ENCODE data around the gene EBF3. TPM values are rescaled to one million over a fixed set of nuclear protein-coding genes. Genes with fewer than 3 reads are reported as not detected.

Gene EBF3
- total RNA-seq, 1 donor from 2014 or later = 0.20 TPM

DNA sequence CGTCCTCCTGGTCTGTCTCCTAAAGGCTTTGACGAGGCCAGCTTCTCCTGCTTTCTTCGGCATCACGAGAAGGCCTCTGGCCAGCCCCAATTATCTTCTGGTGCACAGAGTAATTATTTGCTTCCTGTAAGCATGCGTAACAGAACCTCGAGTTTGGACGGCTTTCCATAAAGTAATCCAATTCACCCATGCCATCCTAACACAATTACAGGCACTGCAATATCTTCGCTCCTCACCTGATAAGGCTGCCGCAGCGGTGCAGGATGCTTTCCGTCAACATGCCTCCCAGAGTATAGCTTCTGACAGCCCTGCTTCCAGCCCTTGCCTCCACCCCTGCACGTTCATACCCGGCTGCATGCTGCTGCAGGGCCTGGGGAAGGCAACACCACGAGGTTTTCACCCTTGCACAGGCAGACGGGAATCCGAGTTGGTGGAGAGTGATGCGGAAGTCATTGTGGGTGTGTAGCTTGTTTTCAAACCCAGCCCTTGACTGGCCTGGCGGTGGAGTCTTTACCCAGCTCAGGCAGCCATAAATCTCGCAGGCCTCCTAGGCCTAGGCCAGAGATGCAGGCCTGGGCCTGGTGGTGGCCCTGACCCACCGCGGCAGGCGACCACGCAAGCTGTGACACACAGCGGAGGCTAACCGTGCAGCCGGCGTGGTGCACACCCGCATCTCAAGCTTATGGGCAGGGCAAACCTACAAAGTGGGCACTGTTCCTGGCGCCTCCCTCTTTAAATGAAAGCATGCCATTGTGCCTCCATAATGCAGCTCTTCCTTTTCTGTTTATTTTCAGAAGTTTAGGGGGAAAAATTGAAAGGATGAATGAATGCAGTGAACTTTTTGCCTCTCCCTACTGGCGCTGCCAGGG lies 12.7 kb downstream of the EBF3 start:
- intact Hi-C loops (cut with DNase I) = no loop called here
- no peaks in the 10 kb centered on the region for H3K4me1 ChIP-seq
- no peak for DNase-seq
- H3K27me3 ChIP-seq = peaks cover 61% of the 10 kb centered on the region
- H3K4me3 ChIP-seq = no peak overlapping the region
- TF ChIP-seq CTCF (IDR thresholded peaks at IDR 0.05) = no peak
- no peaks in the 10 kb centered on the region for H3K9me3 ChIP-seq
- no peak overlapping the region for H3K27ac ChIP-seq
- no peaks in the 10 kb centered on the region for H3K36me3 ChIP-seq
- peak; percentile 28 for ATAC-seq

DNA sequence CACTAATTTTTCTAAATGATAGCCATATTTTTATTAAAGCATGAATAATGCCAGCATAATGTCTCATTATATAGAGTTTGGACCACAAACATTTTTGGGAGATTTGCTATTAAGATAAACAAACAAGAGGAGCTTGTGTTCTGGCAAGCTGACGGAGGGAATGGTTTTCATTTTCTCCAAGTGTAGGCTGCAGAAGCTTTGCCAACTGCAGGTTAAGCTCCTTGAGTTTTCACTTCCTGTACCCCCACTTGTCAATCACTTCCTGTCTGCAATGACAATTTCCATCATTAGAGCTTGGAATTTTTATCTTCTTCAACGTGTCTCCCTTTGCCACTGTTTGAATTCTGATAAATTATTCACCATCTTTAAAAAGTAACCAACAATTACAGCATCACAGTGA lies 13.4 kb downstream of the EBF3 start:
- ATAC-seq = no peak
- Histone ChIP-seq H3K4me1 (no peaks in the 10 kb centered on the region), H3K36me3 (no peaks in the 10 kb centered on the region), H3K9me3 (no peaks in the 10 kb centered on the region), H3K27me3 (peaks cover 59% of the 10 kb centered on the region), H3K4me3 (no peak overlapping the region), H3K27ac (no peak overlapping the region)
- intact Hi-C loops (cut with DNase I) = no loop called here
- DNase-seq = no peak
- TF ChIP-seq CTCF (IDR thresholded peaks at IDR 0.05) = no peak

DNA sequence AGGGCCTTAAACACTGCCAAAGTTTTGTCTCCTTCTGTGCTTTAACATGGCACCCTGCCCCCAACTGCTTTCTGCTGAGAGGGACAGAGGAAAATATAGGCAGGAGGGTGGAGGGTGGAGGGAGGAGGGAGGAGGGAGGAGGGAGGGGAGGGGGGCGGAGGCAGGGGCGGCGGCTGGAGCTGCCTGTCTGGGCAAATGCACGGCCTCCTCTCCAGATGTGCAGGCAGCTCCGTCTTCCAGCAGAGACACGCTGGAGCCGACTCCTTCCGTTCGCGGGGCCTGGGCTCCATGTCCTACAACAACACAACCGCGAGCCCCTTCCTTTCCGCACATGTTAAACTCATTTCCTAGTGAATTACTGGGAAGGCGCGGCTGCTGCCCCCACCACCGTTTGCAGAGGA lies 14.2 kb downstream of the EBF3 start:
- TF ChIP-seq CTCF (IDR thresholded peaks at IDR 0.05) = no peak
- Histone ChIP-seq H3K36me3 (no peaks in the 10 kb centered on the region), H3K27ac (no peak overlapping the region), H3K4me3 (no peak overlapping the region), H3K27me3 (peaks cover 51% of the 10 kb centered on the region), H3K9me3 (no peaks in the 10 kb centered on the region), H3K4me1 (no peaks in the 10 kb centered on the region)
- DNase-seq (no peak), ATAC-seq (no peak)
- intact Hi-C loops (cut with DNase I) = no loop called here

DNA sequence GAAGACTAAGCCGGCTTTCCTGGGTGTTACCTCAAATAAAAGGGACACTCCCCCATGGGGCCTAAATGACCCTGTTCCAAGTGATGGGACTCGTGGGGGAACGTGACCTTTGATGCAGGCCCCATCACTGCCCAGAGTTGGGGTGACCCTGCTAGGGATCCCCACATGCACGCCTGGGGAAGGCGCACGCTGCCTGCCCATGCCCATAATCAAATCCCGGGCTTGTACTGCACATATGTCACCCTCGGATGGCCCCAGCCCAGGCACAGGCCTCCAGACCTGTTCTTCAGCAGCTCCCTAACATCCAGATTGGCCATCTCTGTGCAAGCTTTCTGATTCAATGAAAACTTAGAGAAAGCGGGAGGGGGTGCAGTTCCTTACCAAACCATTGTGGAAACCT lies 14.7 kb downstream of the EBF3 start:
- intact Hi-C loops (cut with DNase I) = no loop called here
- no peak overlapping the region for H3K27ac ChIP-seq
- TF ChIP-seq CTCF (IDR thresholded peaks at IDR 0.05) = no peak
- no peak for ATAC-seq
- H3K4me3 ChIP-seq = no peak overlapping the region
- no peaks in the 10 kb centered on the region for H3K36me3 ChIP-seq
- no peaks in the 10 kb centered on the region for H3K4me1 ChIP-seq
- no peak for DNase-seq
- H3K9me3 ChIP-seq = no peaks in the 10 kb centered on the region
- peaks cover 50% of the 10 kb centered on the region for H3K27me3 ChIP-seq

- TF ChIP-seq CTCF (IDR thresholded peaks at IDR 0.05) = no peak
- ATAC-seq (no peak), DNase-seq (no peak)
- intact Hi-C loops (cut with DNase I) = no loop called here
- H3K27me3 ChIP-seq = peaks cover 27% of the 10 kb centered on the region
- H3K27ac ChIP-seq = no peak overlapping the region
- H3K9me3 ChIP-seq = no peaks in the 10 kb centered on the region
- H3K4me3 ChIP-seq = no peak overlapping the region
- H3K36me3 ChIP-seq = no peaks in the 10 kb centered on the region
- no peaks in the 10 kb centered on the region for H3K4me1 ChIP-seq
These were observed 17.2 kb downstream of the EBF3 start for GRCh38 chr10:129946859-129947258.
